Measurements from ENCODE around the gene NELFCD.
"Not testable (repeated sequence)": the region's sequence is repeated elsewhere in the genome, so short reads cannot be mapped to it uniquely, and the experiment has no call there.

Gene NELFCD

GRCh38 chr20:58980711-58981627 lies at the start of gene NELFCD:
Gene NELFCD, plus strand, starts transcription at chr20:58981256. Its CDS starts 54 bp downstream, at chr20:58981310.
- DNase-seq = peak; percentile 62

- no peak for DNase-seq
Measured at GRCh38 chr20:58932170-58932569, 48.9 kb upstream of the NELFCD start.

- DNase-seq = no peak
Measured at GRCh38 chr20:58938078-58938477, 43.0 kb upstream of the NELFCD start.

- DNase-seq = no peak
Measured at GRCh38 chr20:58938541-58938940, 42.5 kb upstream of the NELFCD start.

- DNase-seq = no peak
Measured at GRCh38 chr20:58941471-58941870, 39.6 kb upstream of the NELFCD start.

- DNase-seq = no peak
Measured at GRCh38 chr20:58942549-58942948, 38.5 kb upstream of the NELFCD start.

GRCh38 chr20:58944610-58945009 lies 36.4 kb upstream of the NELFCD start:
- DNase-seq = no peak

- DNase-seq = no peak
Measured at GRCh38 chr20:58945965-58946631, 35.0 kb upstream of the NELFCD start.

GRCh38 chr20:58947797-58948388 lies 33.2 kb upstream of the NELFCD start:
- not testable (repeated sequence) for DNase-seq

GRCh38 chr20:58950603-58951002 lies 30.5 kb upstream of the NELFCD start:
- no peak for DNase-seq

GRCh38 chr20:58953050-58953449 lies 28.0 kb upstream of the NELFCD start:
- DNase-seq = no peak

- no peak for DNase-seq
Measured at GRCh38 chr20:58956078-58956477, 25.0 kb upstream of the NELFCD start.

GRCh38 chr20:58959652-58960051 lies 21.4 kb upstream of the NELFCD start:
- no peak for DNase-seq

- DNase-seq = no peak
Measured at GRCh38 chr20:58963060-58963584, 17.9 kb upstream of the NELFCD start.

GRCh38 chr20:58963922-58964321 lies 17.1 kb upstream of the NELFCD start:
- not testable (repeated sequence) for DNase-seq

GRCh38 chr20:58965270-58966064 lies 15.6 kb upstream of the NELFCD start:
- no peak for DNase-seq

- DNase-seq = no peak
Measured at GRCh38 chr20:58967652-58968429, 13.2 kb upstream of the NELFCD start.

GRCh38 chr20:58969439-58969838 lies 11.6 kb upstream of the NELFCD start:
- no peak for DNase-seq

GRCh38 chr20:58970146-58970545 lies 10.9 kb upstream of the NELFCD start:
- no peak for DNase-seq

- no peak for DNase-seq
Measured at GRCh38 chr20:58971429-58971828, 9.6 kb upstream of the NELFCD start.

- no peak for DNase-seq
Measured at GRCh38 chr20:58973179-58973578, 7.9 kb upstream of the NELFCD start.

- no peak for DNase-seq
Measured at GRCh38 chr20:58973866-58974265, 7.2 kb upstream of the NELFCD start.

All from DMS 273 treated with DMSO at 0.1 percent for 48 hours (cell line).